CD4-positive, alpha-beta T cell treated with Interleukin-10 for 1 hour (primary cell): Measurements from ENCODE around the gene PTTG1.

Experiments
- DNase-seq: peaks from one replicate; pipeline ENCODE4 v3.0.0-alpha.2; 2020

PTTG1 gene

GRCh38 chr5:160456480-160457177 lies 35.0 kb downstream of the PTTG1 start:
- no peak for DNase-seq

DNA sequence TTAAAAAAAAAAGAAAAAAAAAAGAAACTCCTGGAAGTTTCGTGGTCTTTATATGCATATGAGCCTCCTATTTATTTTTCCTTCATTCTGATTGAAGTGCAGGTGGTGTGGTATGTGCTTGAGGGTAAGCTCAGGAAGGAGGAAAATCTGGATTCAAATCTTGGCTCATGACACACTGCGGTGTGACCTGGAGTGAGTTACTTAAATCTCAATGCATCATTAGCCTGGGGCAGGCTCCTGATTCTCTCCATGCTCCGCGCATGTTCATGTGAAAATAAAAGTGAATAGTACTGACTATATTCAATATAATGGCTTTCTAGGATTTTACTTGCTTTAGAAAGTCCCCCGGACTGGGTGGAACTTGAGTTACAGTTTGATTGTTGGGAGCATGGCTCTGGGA lies 35.6 kb downstream of the PTTG1 start:
- no peak for DNase-seq

DNA sequence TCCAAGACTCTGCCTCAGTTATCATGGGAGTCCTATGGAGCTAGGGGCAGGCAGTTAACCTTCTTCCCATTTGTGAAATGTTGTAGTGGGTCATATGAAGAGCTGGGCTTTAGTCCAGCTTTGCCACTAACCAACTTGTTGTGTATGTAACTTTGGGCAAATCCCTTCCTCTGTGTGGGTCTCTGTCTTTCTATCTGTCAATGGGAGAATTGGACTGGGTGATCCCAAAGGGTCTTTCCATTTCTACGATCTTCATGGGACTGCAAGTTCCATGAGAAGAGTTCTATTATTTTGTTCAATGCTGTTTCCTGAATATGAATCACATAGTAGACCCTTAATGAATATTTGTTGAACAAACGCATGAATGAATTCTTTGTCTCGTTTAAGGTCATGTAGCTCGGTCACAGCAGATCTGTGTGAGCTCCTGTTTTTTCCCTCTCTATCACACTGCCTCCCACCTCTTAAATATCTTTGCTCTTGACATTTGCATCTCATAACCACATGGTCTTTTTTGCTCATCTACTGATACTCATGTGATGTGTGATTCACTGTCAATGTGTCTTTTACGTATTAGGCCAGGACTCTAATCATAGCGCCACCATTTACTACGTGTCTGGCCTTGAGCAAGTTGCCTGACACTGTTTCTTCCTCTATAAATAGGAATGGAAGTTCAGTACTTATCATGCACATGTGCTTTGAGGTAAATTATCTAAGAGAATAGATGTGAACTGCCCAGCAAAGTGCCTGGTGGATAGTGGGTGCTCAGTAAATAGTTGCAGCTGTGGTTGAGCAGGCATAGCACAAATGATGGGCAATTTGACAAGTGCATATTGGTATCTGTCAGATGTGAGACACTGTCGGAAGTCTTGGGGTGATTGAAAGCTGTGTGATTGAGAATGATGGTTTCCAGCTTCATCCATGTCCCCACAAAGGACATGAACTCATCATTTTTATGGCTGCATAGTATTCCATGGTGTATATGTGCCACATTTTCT lies 37.4 kb downstream of the PTTG1 start:
- no peak for DNase-seq

DNA sequence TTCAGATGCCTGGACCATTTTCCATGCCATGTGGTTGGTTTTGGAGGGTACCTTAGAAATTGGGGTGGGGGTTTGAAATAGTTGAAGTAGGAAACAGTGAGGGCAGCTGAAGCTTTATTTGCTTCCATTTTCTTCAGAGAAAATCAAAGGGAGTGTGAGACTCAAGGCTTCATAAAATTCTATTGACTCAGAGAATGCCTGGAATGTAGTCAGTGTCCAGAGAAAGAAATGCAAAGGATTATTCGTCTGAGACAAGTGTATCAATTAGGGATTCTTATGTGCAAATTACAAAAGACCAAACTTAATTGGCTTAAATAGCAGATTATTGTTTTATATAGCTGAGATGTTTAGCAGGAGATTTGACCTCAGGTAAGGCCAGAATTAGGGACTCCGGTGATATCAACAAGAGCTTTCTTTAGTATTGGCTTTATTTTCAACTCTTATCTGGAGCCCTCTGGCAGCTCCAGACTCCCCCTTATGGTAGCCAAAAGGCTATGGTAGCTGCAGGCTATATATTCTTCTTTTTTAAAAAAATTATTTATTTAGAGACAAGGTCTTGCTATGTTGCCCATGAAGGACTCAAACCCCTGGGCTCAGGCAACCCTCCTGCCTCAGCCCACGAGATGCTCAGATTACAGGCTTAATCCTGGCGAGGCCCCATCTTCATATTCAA lies 38.9 kb downstream of the PTTG1 start:
- no peak for DNase-seq

- no peak for DNase-seq
These were observed 39.7 kb downstream of the PTTG1 start for GRCh38 chr5:160461378-160461777.

DNA sequence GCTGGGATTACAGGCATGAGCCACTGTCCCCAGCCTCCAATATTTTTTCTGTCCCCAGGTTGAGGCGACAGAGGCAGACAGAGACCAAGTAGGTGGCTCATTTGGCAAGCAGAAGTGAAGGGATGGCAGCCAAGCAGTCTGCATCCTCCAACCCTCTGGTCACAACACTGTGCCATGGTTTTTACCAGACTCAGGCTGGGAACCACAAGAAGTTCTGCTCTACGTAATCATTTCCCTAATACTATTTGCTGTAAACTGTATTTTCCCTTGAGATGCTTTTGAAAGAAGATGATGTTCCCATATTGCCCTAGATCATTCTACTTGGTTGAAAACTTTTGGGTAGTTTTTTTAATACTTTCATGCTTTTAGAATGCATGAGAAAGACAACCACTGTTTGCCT lies 40.5 kb downstream of the PTTG1 start:
- no peak for DNase-seq

DNA sequence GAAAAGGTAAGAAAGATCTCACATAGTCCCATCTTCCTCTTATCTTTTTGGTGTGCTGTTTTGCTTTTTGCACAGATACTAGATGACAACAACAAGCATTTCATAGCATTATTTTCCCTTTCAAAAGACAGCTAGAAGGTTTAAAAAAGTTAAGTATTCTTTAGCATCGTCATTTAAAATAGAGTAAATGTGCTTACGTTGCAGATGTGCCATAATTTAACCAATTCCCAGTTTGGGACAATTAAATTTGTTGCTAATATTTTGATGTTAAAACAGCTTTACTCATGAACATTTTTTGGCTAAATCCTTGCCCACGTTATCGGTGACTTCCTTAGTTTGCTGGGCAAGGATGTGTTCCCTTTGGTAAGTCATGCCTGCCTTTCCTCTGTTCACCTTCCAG lies 41.6 kb downstream of the PTTG1 start:
- no peak for DNase-seq

GRCh38 chr5:160463740-160464465 lies 42.2 kb downstream of the PTTG1 start:
- no peak for DNase-seq

GRCh38 chr5:160464466-160464797 lies 42.8 kb downstream of the PTTG1 start:
- DNase-seq: no peak

GRCh38 chr5:160466116-160466515 lies 44.5 kb downstream of the PTTG1 start:
- no peak for DNase-seq

GRCh38 chr5:160466889-160467554 lies 45.4 kb downstream of the PTTG1 start:
- no peak for DNase-seq

DNA sequence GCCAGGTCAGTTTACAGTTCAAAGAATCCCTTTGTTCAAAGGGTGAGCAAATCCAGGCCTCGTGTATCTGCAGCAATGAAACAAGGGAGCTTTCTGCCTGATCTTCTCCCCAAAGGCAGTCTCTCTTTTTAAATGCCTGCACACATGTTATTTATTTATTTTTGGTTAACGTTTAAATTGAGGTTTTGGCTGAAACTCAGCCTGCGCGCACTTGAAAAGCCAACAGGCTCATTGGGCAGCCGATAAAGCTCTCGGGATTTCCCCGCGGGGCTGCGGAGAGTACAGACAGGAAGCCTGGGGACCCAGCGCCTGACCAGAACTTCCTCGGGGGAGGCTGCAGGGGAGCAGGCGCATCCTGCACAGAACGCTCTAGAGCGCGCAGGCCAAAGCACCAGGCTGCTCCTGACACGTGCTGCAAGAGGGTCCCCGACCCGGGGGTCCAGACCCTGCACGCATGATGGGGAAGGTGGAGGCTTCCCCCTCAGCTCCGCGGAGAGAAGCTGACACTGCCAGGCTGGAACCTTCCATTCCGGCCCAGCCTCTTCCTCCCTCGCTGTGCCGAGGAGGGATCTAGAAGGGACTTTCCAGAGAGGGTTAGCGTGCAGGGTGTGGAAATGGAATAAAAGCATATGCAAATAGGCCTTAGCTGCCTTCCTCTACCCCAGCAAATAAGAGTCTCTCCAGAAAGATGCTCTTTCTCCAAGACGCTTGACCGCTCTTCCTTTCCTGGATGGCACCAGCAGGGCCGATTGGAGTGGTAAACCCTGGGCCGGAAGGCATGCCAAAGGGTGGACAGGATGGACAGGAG lies 46.1 kb downstream of the PTTG1 start:
- peak; percentile 86 for DNase-seq

DNA sequence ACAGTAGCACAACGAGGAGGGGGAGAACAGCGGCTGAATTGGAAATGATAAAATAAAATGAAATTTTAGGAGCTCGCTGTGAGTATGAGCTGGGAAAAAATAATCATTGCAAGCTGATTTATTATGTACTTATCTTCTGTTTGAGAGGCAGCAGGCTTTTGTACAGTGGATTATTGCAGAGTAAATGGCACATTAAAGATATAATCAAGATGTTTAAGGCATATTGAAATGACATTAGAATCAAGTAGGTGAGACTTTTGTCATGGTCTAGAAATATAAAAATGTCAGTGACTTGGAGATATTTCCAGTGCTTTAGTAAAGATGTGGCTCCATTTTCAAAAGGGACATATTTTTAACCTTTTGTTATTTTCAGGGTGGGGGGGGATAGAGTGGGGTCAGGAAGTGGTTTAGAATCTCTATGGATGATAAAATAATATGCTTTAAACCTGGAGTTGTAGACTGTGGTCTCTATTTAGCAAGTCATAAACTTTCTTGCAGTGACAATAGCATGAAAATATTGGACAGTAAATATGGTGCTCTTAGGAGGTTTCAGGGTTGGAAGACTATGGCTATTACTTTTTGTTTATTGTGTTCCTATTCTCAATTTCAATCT lies 46.8 kb downstream of the PTTG1 start:
- DNase-seq: no peak

GRCh38 chr5:160469156-160470144 lies 47.8 kb downstream of the PTTG1 start:
- no peak for DNase-seq

- peak; percentile 44 for DNase-seq
These were observed 49.0 kb downstream of the PTTG1 start for GRCh38 chr5:160470437-160471361.

DNA sequence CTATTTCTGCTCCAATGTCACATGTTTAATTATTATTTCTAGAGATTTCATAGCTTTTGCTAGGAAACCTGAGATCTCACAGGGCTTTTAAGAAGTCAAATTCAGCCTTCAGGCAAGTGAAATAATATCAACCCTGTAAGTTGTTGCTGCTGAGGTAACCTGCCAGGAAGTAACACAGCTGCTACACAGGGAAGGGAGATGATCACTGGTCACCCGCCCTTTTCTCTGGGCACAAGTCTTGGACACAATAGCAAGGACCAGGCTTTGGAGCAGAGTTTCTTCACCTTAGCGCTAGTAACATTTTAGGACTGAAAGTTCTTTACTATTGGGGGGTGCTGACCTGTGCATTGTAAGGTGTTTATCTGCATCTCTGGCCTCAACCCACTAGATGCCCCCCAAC lies 50.1 kb downstream of the PTTG1 start:
- no peak for DNase-seq

DNA sequence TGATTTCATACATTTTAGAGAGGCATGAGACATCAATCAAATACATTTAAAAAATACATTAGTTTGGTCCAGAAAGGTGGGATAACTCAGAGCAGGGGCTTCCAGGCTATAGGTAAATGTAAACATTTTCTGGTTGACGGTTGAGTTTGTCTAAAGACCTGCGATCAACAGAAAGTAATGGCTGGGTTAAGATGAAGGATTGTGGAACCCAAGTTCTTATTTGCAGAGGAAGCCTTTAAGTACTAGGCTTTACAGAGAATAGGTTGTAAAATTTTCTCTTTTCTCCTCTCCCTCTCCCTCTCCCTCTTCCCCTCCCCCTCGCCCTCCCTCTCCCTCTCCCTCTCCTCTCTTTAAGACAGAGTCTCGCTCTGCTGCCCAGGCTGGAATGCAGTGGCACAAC lies 50.8 kb downstream of the PTTG1 start:
- no peak for DNase-seq

- no peak for DNase-seq
These were observed 52.0 kb downstream of the PTTG1 start for GRCh38 chr5:160473681-160474080.

GRCh38 chr5:160474084-160474483 lies 52.4 kb downstream of the PTTG1 start:
- DNase-seq: no peak
